Measurements from ENCODE around the gene GNLY.
"Not testable (repeated sequence)": the region's sequence is repeated elsewhere in the genome, so short reads cannot be mapped to it uniquely, and the experiment has no call there.

The GNLY gene

GRCh38 chr2:85706599-85707296, 12.6 kb downstream of the GNLY start:
- DNase-seq (ENCODE audit: low read depth in 2 of 3, low spot score in 1 of 3), result no peak

- DNase-seq (ENCODE audit: low read depth in 2 of 3, low spot score in 1 of 3), result peak; percentile 34 to 87 (median 44)
These were observed 13.1 kb downstream of the GNLY start for GRCh38 chr2:85707304-85707703.

GRCh38 chr2:85708641-85709040, 14.5 kb downstream of the GNLY start:
- DNase-seq (ENCODE audit: low read depth in 2 of 3, low spot score in 1 of 3), result no peak

- DNase-seq (ENCODE audit: low read depth in 2 of 3, low spot score in 1 of 3), result no peak
These were observed 15.2 kb downstream of the GNLY start for GRCh38 chr2:85709401-85709811.

GRCh38 chr2:85710687-85711577, 16.8 kb downstream of the GNLY start:
- no peak for DNase-seq (ENCODE audit: low read depth in 2 of 3, low spot score in 1 of 3)

GRCh38 chr2:85711578-85712060, 17.5 kb downstream of the GNLY start:
- DNase-seq (ENCODE audit: low read depth in 2 of 3, low spot score in 1 of 3), result no peak

GRCh38 chr2:85712336-85712735, 18.2 kb downstream of the GNLY start:
- no peak for DNase-seq (ENCODE audit: low read depth in 2 of 3, low spot score in 1 of 3)

GRCh38 chr2:85712849-85713612, 18.9 kb downstream of the GNLY start:
- no peak for DNase-seq (ENCODE audit: low read depth in 2 of 3, low spot score in 1 of 3)

- no peak for DNase-seq (ENCODE audit: low read depth in 2 of 3, low spot score in 1 of 3)
These were observed 19.7 kb downstream of the GNLY start for GRCh38 chr2:85713836-85714235.

- not testable (repeated sequence) for DNase-seq (ENCODE audit: low read depth in 2 of 3, low spot score in 1 of 3)
These were observed 20.3 kb downstream of the GNLY start for GRCh38 chr2:85714421-85714820.

- no peak for DNase-seq (ENCODE audit: low read depth in 2 of 3, low spot score in 1 of 3)
These were observed 20.7 kb downstream of the GNLY start for GRCh38 chr2:85714841-85715240.

GRCh38 chr2:85716346-85716914, 22.3 kb downstream of the GNLY start:
- DNase-seq (ENCODE audit: low read depth in 2 of 3, low spot score in 1 of 3), result no peak

- no peak for DNase-seq (ENCODE audit: low read depth in 2 of 3, low spot score in 1 of 3)
These were observed 23.3 kb downstream of the GNLY start for GRCh38 chr2:85717308-85718008.

GRCh38 chr2:85718009-85718391, 23.8 kb downstream of the GNLY start:
- no peak for DNase-seq (ENCODE audit: low read depth in 2 of 3, low spot score in 1 of 3)

- DNase-seq (ENCODE audit: low read depth in 2 of 3, low spot score in 1 of 3), result no peak
These were observed 24.8 kb downstream of the GNLY start for GRCh38 chr2:85718885-85719492.

- DNase-seq (ENCODE audit: low read depth in 2 of 3, low spot score in 1 of 3), result no peak
These were observed 25.6 kb downstream of the GNLY start for GRCh38 chr2:85719609-85720240.

- DNase-seq (ENCODE audit: low read depth in 2 of 3, low spot score in 1 of 3), result no peak
These were observed 26.4 kb downstream of the GNLY start for GRCh38 chr2:85720533-85720932.

GRCh38 chr2:85721641-85722040, 27.5 kb downstream of the GNLY start:
- DNase-seq (ENCODE audit: low read depth in 2 of 3, low spot score in 1 of 3), result no peak

- no peak for DNase-seq (ENCODE audit: low read depth in 2 of 3, low spot score in 1 of 3)
These were observed 28.4 kb downstream of the GNLY start for GRCh38 chr2:85722519-85722918.
